Measurements from ENCODE around the gene ARL8A. TPM values are rescaled to one million over a fixed set of nuclear protein-coding genes. Genes with fewer than 3 reads are reported as not detected.
"Not testable (repeated sequence)": the region's sequence is repeated elsewhere in the genome, so short reads cannot be mapped to it uniquely, and the experiment has no call there.

ARL8A gene
- 25.0 and 28.8 TPM in 2 replicates for polyA plus RNA-seq (2014; cell fraction: cytosol; rRNA removed)
- 23.4 and 24.9 TPM in 2 replicates for polyA plus RNA-seq (2014; cell fraction: nucleus; rRNA removed)

GRCh38 chr1:202144402-202145067 is at the start of gene ARL8A:
Gene ARL8A (minus strand): TSS chr1:202144737. CDS start chr1:202144572, 165 bp downstream.
- no peak for DNase-seq (ENCODE audit: low spot score)

GRCh38 chr1:202194328-202194648 is 49.8 kb upstream of the ARL8A start:
- no peak for DNase-seq (ENCODE audit: low spot score)

GRCh38 chr1:202193614-202194327 is 49.2 kb upstream of the ARL8A start, which contains the start of gene LGR6:
Gene LGR6 (plus strand): TSS chr1:202193799. CDS start chr1:202193990, 191 bp downstream.
- DNase-seq (ENCODE audit: low spot score): no peak

- peak; percentile 59 for DNase-seq (ENCODE audit: low spot score)
These were observed 48.5 kb upstream of the ARL8A start for GRCh38 chr1:202192770-202193613.

- not testable (repeated sequence) for DNase-seq (ENCODE audit: low spot score)
These were observed 46.9 kb upstream of the ARL8A start for GRCh38 chr1:202191391-202191790.

- DNase-seq (ENCODE audit: low spot score): peak; percentile 45
These were observed 45.6 kb upstream of the ARL8A start for GRCh38 chr1:202189918-202190715.

GRCh38 chr1:202189001-202189790 is 44.7 kb upstream of the ARL8A start:
- peak; percentile 66 for DNase-seq (ENCODE audit: low spot score)

- no peak for DNase-seq (ENCODE audit: low spot score)
These were observed 43.3 kb upstream of the ARL8A start for GRCh38 chr1:202187697-202188407.

- DNase-seq (ENCODE audit: low spot score): no peak
These were observed 42.6 kb upstream of the ARL8A start for GRCh38 chr1:202187041-202187671.

- DNase-seq (ENCODE audit: low spot score): no peak
These were observed 41.8 kb upstream of the ARL8A start for GRCh38 chr1:202186327-202186726.

GRCh38 chr1:202184750-202185460 is 40.4 kb upstream of the ARL8A start:
- DNase-seq (ENCODE audit: low spot score): peak; percentile 94

- DNase-seq (ENCODE audit: low spot score): no peak
These were observed 37.7 kb upstream of the ARL8A start for GRCh38 chr1:202182040-202182877.

GRCh38 chr1:202181586-202181985 is 37.0 kb upstream of the ARL8A start:
- no peak for DNase-seq (ENCODE audit: low spot score)

GRCh38 chr1:202180751-202181139 is 36.2 kb upstream of the ARL8A start:
- not testable (repeated sequence) for DNase-seq (ENCODE audit: low spot score)

- DNase-seq (ENCODE audit: low spot score): no peak
These were observed 35.6 kb upstream of the ARL8A start for GRCh38 chr1:202179828-202180750.

All from SK-N-DZ (cell line).